Measurements from ENCODE around the gene ABCC2.

Gene ABCC2

DNA sequence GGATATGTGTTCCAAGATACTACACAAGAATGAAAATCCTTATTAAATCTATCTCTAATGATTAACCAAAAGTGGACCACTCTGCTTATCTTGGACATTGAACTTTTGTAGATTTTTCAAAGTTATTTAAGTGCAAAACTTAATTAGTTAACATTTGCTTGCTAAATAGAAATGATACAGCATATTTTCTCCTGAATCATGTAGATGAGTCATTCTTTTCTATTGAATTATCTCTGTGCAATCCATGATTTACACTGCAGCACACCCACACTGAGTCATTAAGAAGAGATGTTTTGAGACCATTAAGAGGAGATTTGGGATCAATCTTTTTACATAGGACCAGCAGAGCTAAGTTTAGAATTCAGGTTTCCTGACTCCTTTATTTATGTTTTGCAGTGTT lies 6.6 kb upstream of the ABCC2 start:
- DNase-seq: peak; percentile 90

DNA sequence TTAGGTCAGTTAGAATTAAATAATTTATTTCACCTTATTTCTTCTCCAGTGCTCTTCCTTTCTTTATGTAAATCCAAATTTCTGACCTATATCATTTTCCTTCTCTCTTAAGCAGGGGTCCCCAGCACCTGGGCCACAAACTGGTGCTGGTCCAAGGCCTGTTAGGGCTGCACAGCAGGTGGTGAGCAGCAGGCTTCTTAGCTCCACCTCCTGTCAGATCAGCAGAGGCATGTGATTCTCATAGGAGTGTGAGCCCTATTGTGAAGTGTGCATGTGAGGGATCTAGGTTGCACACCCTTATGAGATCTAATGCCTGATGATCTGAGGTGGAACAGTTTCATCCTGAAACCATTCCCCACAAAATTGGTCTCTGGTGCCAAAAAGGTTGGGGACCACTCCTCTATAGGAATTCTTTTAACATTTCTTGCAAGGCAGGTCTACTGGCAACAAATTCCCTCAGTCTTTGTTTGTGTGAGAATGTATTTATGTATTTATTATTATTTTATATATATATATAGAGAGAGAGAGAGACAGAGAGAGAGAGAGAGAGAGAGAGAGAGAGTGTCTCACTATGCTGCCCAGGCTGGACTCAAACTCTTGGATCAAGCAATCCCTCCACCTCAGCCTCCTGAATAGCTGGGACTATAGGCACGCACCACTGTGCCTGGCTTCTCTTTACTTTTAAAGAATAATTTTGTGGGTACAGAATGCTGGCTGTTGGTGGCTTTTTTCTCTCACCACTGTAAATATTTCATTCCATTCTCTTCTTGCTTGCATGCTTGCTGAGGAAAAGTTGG lies 4.3 kb upstream of the ABCC2 start:
- no peak for DNase-seq

DNA sequence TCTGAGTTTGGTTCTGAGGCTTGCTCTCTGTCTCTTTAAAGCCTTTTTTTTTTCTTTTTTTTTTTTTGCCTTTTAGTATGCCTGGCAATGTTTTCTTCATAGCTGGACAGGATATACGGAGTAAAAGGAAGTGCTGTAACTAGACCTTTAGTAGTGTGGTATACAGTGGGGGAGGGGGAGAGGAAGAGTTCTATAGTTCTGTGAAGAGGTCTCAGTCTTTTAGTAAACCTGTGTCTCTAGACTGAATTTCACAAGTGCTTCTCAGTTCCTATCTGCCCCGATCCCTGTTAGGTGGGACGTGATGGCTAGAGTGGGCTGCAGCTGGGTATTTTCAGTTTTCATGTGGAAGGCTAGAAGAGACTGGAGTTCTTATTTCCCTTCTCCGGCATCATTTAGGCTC lies 3.1 kb upstream of the ABCC2 start:
- peak; percentile 81 for DNase-seq

DNA sequence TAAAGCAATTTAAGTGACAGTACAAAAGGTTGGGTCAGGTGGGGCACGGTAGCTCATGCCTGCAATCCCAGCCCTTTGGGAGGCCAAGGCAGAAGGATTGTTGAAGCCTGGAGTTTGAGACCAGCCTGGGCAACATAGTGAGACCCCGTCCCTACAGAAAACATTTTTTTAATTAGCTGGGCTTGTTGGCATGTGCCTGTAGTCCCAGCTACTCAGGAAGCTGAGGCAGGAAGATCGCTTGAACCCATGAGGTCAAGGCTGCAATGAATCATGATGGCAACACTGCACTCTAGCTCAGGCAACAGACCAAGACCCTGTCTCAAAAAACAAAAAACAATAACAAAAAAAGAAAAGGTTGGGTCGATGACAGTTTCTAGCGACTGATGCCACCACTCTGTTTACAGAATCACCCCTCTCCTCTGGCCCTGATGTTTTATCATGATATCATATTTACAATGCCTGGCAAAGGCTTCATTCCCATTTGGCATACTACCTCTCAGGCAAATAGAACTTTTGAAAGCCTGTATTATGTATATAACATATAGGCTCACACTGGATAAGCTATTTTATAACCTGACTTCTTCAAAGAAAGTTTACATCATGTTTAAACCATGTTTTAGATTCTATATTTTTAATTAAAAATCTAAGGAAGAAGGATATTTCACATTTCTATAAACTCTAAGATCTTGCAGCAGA lies 558 bp upstream of the ABCC2 start:
- DNase-seq: no peak

DNA sequence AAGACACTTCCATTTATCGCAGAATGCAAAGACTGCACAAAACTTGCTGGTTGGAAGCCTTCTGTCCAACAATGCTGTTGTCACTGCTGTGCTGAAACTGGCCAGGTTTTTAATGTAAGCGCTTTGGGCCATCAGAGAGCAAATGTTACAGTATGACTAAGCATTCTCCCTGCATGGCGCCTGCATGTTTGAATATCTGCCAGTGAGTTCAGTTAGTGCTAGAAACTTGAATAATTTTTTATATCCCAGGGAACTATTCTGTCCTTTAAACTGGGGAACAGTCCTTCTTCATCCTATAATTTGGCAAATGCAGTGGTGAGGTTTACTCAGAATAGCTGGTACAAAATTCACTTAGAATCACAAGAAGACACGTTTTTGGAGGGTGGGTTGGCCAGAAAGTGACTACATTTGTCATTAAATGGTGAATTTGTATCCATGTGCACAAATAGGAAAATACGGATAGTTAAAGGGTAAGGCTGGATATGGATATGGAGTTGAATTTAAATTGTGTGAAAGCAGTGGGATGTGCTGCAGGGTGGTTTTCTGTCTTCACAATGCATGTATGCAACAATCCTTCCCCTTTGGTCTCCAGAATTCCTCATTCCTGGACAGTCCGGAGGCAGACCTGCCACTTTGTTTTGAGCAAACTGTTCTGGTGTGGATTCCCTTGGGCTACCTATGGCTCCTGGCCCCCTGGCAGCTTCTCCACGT lies 1.7 kb downstream of the ABCC2 start:
- DNase-seq: peak; percentile 82

DNA sequence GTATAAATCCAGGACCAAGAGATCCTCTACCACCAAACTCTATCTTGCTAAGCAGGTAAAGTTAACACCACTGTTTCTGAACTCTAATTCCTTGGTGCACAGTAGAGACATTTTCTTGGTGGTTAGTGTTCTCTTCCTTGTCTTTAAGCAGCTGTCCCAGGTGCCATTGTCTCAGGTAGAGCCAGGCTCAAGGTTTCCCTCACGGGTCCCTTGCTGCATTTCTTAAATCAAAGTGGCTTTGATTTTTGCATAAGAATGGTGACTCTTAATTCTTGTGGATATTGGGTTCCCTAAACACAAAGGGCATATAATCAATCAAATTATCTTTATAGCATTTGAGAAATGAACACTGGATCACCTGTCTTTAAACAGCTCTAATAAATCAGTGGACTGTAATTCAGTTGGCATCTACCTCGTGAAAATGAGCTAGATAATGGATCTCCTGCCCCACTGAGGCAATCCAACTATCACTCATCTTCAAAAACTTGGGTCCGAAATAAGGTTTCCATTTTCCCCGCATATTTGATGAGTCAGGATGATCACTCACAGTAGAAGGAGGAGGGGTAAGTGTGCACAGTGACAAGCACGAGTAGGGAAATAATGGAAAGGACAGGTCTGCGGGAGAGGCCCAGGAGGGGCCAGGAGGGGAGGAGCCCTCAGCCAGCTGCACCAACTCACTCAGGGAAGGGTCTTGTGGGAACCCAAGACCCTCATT lies 2.4 kb downstream of the ABCC2 start:
- peak; percentile 44 for DNase-seq

DNA sequence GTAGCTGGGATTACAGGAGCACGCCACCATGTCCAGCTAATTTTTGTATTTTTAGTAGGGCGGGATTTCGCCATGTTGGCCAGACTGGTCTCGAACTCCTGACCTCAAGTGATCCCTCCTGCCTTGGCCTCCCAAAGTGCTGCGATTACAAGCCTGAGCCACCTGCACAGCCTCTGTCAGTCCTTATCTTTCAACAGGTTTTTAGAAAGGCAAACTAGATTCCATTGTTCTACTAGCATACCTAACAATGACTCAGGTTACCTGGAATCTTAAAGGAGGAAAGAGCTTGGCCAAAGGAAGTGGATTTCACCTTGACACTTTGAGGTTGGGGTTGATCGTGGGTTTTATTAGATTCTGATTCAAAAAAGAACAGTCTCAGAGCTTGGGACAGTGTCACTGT lies 3.2 kb downstream of the ABCC2 start:
- no peak for DNase-seq

DNA sequence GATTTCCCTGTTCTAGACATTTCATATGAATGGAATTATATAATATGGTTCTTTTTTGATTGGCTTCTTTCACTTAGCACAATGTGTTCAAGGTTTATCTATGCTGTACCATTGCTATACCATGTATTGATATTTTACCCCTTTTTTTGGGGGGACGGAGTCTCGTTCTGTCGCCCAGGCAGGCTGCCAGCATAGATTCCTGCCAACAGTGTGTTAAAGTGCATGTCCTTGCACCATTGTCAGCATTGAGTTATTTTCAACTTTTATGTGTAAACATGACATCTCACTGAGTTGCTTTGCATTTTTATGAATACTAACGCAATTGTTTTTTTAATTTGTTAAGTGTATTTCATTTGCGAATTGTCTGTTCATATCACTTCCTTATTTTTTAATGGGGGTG lies 4.9 kb downstream of the ABCC2 start:
- DNase-seq: no peak

DNA sequence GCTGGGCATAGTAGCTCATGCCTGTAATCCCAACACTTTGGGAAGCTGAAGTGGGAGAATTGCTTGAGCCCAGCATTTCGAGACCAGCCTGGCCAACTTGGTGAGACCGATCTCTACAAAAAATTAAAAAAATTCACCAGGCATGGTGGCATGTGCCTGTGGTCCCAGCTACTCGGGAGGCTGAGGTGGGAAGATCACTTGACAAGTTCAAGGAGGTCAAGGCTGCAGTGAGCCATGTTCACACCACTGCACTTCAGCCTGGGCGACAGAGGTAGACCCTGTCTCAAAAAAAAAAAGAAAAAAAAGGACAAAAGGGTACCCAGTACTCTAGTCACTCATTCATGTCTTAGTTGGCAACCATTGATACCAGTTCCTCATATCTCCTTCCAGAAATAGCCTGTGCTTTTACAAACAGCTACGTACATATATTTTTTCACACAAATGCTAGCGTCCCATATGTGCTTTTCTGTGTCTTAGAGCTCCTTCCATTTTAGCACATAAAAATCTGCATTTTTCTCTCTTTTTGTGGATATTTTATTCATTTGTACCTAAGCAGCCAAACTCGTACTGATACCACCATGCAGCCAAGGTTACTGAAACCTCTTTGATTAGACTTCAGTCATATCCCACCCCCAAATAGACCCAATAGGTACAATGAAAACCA lies 5.5 kb downstream of the ABCC2 start:
- DNase-seq: no peak

DNA sequence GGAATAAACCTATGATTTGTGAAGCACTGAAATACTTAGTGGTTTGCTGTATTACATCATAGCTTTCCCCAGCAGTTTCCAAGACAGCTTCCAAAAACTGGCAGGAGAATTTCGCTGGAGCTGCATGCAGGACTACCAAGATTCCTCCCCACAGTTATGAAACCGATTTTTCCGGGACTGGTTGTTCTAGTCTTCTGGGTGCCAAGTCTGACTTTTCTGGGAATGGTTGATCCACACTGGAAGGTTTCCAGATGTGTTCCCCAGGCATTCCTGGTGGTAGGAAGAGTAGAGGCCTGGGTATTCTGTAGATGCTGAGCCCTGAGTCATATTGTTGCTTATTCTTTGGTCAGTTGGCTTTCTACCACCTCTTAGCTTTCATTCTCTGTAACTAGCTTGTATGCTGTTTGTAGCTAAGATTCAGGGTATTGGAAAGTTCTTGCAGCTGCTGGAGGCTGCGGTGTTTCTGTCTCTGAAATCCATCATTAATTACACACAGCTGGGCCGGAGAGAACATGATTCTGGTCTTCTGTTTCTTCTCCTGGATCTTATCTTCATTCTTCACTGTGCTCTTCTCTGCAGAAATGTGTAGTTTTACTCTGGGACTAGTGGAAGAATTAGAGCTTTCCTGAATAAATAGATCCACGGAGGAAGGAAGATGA lies 6.3 kb downstream of the ABCC2 start:
- DNase-seq: peak; percentile 98

DNA sequence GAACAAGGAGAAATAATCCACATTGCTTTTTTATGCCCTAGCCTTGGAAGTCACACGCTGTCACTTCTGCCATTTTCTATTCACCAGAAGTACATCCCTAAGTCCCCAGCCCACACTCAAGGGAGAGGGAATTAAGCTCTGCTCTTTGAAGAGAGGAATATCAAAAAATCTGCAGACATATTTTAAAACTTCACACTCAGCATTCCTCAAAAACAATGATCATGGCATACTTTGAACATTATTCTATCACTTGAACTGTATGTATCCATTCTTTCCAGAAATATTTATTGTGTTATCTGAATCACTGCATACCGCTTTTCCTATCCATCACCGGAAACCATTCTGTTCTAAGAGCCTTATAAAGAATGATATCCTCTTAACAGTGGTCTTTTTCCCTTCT lies 9.4 kb downstream of the ABCC2 start:
- DNase-seq: no peak

DNA sequence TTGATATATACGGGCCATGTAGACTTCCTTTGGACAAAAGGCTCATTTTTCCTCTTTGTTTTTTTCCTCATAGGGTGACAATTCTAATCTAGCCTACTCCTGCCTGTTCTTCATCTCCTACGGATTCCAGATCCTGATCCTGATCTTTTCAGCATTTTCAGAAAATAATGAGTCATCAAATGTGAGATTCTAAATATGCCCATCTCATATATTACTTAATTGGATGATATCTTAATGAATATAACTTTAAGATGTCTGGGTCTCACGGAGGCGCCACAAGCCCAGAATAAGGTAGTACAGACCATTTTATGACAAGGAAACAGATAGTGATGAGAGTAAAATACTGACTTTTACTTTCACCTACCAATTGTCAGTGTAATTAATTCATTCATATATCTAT lies 11.4 kb downstream of the ABCC2 start:
- DNase-seq: no peak

DNA sequence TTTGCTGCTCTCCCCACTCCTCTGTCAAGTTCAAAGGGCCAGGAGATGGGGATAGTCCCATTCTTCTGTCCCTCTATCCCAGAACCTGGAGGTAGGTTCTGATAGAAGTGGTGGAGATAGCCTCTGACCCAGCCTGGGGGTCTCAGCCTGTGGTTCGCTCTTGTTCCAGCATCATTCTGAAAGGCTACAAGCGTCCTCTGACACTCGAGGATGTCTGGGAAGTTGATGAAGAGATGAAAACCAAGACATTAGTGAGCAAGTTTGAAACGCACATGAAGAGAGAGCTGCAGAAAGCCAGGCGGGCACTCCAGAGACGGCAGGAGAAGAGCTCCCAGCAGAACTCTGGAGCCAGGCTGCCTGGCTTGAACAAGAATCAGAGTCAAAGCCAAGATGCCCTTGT lies 14.5 kb downstream of the ABCC2 start:
- DNase-seq: no peak

DNA sequence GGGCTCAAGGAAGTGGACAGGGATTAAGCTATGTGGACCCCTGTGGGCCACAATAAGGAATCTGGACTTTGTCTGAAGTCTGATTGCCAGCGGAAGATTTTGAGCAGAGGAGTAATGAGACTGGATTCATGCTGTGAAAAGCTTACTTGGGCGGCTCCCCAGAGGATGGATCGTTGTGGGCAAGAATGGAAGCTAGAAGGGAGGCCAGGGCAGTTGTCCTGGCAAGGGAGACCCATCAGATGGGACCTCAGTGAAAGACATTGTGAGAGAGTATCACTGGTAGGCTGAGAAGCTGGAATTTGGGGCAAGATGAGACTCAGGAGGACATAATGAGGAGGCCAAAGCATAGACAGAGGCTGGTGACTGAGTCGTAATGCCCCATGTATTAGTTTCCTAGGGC lies 15.6 kb downstream of the ABCC2 start:
- no peak for DNase-seq

DNA sequence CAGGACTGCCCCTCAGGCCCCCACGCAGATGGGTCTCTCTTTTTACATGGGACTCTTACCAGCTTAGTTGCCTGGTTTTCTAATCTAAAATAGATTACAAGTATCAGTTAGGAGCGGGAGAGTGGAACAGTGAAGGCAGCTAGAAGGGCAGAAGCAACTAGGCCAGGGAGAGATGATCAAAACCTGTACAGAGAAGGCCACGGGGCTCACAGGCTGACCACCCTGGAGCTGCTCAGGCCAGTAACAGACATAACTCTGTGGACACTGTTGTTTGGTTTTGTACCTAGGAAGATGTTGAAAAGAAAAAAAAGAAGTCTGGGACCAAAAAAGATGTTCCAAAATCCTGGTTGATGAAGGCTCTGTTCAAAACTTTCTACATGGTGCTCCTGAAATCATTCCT lies 16.5 kb downstream of the ABCC2 start:
- DNase-seq: no peak

DNA sequence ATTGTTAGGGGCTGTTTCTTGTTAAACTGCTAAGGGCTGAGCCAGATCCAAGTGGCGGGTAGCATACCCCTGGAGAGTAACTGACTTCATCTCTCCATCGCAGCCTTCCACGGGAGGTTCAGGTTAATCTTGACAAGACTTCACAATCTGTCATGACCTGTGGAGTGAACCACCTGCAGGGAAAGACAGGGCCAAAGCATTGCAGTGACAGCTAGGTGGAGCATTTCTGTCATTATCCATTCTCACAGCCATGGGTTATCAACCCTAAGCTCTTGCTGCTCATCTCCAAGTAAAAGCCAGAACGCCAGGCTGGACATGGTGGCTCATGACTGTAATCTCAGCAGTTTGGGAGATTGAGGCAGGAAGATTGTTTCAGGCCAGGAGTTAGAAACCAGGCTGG lies 17.2 kb downstream of the ABCC2 start:
- no peak for DNase-seq

DNA sequence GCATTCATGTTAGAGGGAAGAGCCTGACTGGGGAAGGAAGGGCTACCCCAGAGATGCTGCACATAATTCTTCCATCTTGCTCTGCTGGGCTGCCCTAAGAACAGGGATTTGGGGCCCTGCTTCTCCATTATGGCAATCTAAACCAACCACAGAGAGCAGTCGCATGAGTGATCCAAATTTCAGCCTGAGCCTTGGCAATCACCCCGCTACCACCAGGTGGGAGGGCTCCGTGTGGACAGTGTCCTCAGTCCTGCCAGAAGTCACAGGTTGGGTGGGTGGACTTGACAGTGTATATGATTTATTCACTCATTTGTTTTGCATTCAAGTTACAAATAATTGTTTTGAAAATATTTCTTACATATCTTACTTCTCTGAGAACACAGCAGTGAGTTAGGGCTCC lies 22.0 kb downstream of the ABCC2 start:
- DNase-seq: no peak

DNA sequence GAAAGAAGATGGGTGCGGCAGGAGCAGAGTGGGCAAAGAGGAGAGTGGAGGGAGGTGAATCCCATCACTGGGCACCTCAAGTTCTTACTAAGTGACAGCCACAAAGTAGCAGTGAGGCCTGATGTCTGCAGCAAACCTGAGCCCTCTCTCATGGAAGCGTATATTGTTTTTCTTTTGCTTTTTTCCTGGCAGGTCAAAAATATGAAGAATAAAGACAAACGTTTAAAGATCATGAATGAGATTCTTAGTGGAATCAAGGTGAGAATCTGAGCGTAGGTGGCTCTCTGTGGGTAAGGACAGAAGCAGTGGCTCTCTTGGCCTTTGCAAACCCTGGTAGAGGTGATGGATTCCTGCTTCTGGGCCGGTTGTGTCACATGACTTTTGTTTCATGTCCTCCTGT lies 22.8 kb downstream of the ABCC2 start:
- DNase-seq: no peak

DNA sequence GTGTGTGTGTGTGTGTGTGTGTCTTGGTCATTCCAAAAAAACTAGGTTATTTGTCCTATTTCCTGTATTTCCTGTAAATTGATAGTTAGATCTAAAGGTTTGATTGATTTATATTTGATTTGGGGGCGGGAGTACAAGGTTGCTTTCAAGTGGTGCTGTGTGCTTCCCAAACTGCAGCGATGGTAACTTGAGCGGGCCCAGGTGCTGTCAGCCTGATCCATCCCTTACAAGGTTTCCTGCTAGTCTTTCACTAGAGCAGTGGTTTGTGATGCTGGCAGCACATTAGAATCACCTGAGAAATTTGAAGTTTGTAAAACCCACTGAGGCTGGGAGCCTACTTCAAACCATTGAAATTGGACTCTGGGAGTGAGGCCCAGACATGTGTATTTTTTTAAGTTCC lies 23.7 kb downstream of the ABCC2 start:
- no peak for DNase-seq

DNA sequence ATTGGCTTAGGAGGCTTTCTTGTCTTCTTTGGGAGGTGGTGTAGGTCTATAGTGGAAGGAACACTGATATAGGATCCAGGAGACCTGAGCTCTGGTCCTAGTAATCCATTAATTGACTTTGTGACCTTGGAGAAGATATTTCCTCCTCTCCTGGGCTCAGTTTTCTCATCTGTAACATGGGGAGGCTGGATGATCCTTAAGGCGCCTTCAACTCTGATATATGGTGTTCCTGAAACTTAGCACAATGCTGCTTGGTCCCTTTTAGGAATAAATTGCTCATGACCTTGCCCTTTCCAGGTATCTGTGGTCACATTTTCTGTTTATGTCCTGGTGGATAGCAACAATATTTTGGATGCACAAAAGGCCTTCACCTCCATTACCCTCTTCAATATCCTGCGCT lies 25.3 kb downstream of the ABCC2 start:
- no peak for DNase-seq

DNA sequence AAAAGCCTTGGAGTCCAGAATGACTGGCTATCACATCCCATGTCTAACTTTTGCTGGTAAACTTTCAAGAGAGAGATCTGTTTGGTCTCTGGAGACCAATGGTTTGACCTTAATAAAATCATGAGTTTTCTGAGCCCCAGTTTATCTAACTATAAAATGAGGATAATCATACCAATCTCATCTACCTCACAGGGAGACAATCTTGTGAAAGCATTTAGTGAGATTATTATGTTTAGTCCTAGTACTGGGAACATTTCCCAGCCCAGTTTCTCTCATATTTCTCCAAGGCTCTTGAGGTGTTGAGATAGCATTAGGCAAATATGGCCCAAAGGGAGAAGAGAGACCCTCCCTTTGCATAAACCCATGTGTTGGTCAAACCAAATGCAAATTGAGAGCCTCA lies 25.8 kb downstream of the ABCC2 start:
- DNase-seq: no peak

DNA sequence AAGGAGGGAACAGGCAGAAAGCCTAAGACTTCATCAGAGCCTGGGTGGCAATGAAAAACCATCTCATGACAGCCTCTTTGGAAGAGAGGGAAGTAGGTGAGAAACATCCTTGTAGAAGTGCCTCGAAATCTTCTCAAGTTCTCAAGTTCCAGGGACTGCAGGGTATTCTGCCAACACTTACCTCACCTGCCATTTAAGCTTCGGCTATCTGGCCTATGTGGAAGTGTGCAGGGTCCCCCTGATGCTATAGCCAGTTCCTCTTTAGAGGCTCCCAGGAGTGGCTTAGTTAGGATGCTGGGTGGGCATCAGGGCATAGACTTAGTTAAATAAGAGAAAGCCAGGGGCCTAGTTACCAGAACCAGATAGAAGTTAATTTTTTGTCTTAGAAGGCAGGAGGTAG lies 27.0 kb downstream of the ABCC2 start:
- no peak for DNase-seq
